ENCODE measurements around the gene DEPDC1. TPM values are rescaled to one million over a fixed set of nuclear protein-coding genes. Genes with fewer than 3 reads are reported as not detected.

The DEPDC1 gene
- total and polyA plus RNA-seq, 12 donors = 0.03 to 6.7 (median 0.58) TPM; not detected in 1

DNA sequence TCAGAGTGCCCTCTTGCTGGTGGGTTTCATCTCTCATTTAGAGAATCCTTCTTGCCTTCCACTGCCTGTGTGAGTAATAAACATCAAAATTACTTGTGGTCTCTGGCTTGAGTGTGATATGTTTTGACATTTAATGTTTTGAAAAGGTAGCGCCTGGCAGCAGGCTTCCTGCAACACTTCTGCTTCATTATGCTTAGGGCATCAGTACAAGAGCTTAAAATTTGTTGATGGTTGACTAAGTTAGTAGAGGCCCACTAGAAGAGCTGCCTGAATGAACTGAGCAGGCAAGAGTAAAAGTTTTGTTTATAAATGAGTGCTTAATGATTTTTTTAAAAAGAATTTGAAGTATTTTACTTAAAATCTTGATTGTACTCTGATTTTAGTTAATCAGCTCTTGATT lies 40.7 kb downstream of the DEPDC1 start:
- H3K4me1 ChIP-seq (replicated peaks in 1 of 2) = no peaks in the 10 kb centered on the region
- H3K9me3 ChIP-seq (replicated peaks in 1 of 3) = no peaks in the 10 kb centered on the region
- no peak overlapping the region for H3K4me3 ChIP-seq
- no peaks in the 10 kb centered on the region for H3K36me3 ChIP-seq (replicated peaks in 1 of 2)
- no peaks in the 10 kb centered on the region for H3K27me3 ChIP-seq
- intact Hi-C loops (cut with DNase I) = no loop called here
- WGBS, 4 donors = 95% methylated on average over 1 of the region's 1 CpG
- TF ChIP-seq CTCF (IDR thresholded peaks at IDR 0.05) = no peak
- no peak for TF ChIP-seq POLR2A (IDR thresholded peaks at IDR 0.05)
- H3K27ac ChIP-seq = no peak overlapping the region
- no peak for DNase-seq

DNA sequence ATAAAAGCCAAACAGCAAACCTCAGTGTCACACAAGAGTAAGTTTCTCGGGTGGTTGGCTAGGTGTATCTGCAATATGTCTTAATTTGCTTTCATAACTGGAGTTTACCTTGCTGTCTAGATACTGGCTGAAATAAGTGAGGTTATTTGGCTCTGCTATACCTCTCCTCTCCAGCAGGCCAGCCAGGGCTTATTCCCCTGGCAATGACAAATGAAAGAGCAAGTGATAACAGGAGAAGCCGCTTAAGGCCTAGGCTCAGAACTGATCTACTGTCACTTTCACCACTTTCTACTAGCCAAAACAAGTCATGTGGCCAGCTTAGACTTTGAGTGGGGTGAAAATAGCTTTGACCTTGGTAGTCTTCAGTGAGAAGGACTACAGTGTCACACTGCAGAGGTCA lies 42.3 kb downstream of the DEPDC1 start:
- 76 to 92% (median 88%) methylated on average over 2 of the region's 2 CpGs for WGBS, 4 donors
- Histone ChIP-seq H3K9me3 (replicated peaks in 1 of 3) (no peaks in the 10 kb centered on the region), H3K36me3 (replicated peaks in 1 of 2) (no peaks in the 10 kb centered on the region), H3K4me1 (replicated peaks in 1 of 2) (no peaks in the 10 kb centered on the region), H3K27ac (no peak overlapping the region), H3K27me3 (no peaks in the 10 kb centered on the region), H3K4me3 (no peak overlapping the region)
- intact Hi-C loops (cut with DNase I) = no loop called here
- TF ChIP-seq CTCF (IDR thresholded peaks at IDR 0.05) (no peak), POLR2A (IDR thresholded peaks at IDR 0.05) (no peak)
- no peak for DNase-seq

DNA sequence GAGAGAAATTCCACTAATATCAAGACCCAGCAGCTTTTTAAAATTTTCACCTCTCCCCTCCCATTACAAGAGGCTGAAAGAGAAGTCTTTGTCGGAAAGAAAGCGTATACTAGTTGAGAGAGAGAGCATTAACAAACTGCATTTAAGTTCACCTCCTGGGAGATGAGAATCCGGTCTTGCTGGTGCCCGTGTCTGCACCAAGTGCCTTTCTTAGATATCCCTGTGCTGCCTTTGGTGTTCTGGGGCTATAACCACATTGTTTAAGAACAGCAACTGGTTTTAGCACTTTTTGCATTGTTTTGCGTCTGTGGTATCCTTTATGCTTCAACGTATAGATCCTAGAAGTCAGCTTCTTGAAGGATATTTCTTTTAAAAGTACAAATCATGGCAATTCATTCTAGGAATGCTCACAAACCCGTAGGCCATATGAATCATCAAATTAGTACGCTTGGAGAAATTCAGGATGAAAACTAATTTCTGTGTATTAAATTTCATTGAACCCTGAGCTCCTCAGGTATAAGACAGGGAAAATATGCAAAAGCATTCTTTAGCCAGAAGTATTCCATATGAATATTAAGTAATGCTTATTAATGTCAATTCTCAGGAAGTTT lies 43.7 kb downstream of the DEPDC1 start:
- TF ChIP-seq POLR2A (IDR thresholded peaks at IDR 0.05) (no peak), CTCF (IDR thresholded peaks at IDR 0.05) (no peak)
- intact Hi-C loops (cut with DNase I) = no loop called here
- 90 to 97% (median 91%) methylated on average over 8 of the region's 8 CpGs for WGBS, 4 donors

DNA sequence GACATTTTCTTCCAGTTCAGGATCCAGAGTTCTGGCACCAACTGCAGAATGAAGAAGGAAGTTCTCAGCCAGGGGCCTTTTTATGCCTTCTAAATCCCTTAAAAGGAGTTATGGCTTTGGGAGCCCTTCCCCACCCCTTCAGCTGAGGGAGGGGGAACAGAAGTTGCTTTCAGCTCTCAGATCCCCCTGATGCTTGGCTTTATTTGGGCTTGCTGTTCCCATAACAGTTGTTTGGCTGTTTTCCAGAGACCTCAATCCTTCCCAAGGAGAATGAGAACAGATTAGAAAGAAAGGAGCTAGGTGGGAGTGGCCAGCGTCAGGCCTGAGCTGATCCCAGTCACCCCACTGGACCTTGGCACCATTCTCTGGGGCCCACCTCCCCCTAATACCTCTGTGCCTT lies 47.0 kb downstream of the DEPDC1 start, which contains the start of gene RPE65:
TSS of gene RPE65 (minus strand) at position 54 of the 400 bp plus-strand sequence. CDS start at position 5, 49 bp downstream.
- DNase-seq = no peak
- Histone ChIP-seq H3K9me3 (replicated peaks in 1 of 3) (no peaks in the 10 kb centered on the region), H3K27me3 (no peaks in the 10 kb centered on the region), H3K4me1 (replicated peaks in 1 of 2) (no peaks in the 10 kb centered on the region), H3K4me3 (no peak within 1 kb of the TSS), H3K36me3 (replicated peaks in 1 of 2) (no peaks in the 10 kb centered on the region), H3K27ac (no peak within 1 kb of the TSS)
- intact Hi-C loops (cut with DNase I) = loop anchor here in 1 of 2 donors (10.0 kb wide), 1 partner anchor 335 kb away; no protein-coding TSS in a partner anchor
- TF ChIP-seq CTCF (IDR thresholded peaks at IDR 0.05) (no peak), POLR2A (IDR thresholded peaks at IDR 0.05) (no peak)
- 18 to 63% (median 50%) methylated on average over 1 of the region's 1 CpG for WGBS, 4 donors

More for the DNA sequence above, 43.7 kb downstream of the DEPDC1 start:
- Histone ChIP-seq H3K9me3 (replicated peaks in 1 of 3) (no peaks in the 10 kb centered on the region), H3K4me1 (replicated peaks in 1 of 2) (no peaks in the 10 kb centered on the region), H3K27ac (no peak overlapping the region), H3K4me3 (no peak overlapping the region), H3K27me3 (no peaks in the 10 kb centered on the region), H3K36me3 (replicated peaks in 1 of 2) (no peaks in the 10 kb centered on the region)
- DNase-seq = no peak

Data from adrenal gland (tissue), 12 donors.